ENCODE results near the gene NFATC2IP. TPM values are rescaled to one million over a fixed set of nuclear protein-coding genes. Genes with fewer than 3 reads are reported as not detected.
A peak's percentile ranks its signal among the peaks of the same experiment; 100 is the strongest.

NFATC2IP gene
- total RNA-seq, 4 donors from 2014 or later, result 17.4 to 36.6 (median 24.2) TPM

DNA sequence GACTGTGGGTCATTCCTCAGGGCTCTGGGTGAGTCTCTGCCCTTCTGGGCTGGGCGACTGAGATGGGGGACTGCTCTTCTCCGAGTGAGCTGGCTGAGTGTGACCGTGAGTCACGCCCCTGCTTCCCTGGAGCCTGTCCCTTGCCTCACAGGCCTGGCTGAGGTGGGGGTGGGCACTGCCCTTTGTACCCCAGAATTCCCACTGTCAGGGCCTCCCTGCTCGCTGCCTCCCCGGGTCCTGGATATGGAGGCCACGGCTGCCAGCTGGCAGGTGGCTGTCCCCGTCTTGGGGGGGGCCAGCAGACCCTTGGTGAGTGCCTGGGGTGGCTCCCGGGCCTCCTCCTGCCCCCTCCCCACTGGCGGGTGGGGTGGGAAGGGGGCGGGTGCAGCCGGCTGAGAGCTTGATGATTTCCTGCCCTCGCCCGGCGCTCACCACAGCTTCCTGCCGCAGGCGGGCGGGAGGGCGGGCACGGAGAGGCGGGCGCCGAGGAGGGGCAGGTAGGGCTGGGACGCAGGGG, 33.9 kb downstream of the NFATC2IP start, which contains the start of gene LAT:
Gene LAT, plus strand, starts transcription at position 434 of the 517 bp plus-strand sequence. CDS start 366 bp downstream, outside the sequence.
- H3K36me3 ChIP-seq, result peaks cover 17 to 99% (median 36%) of the 10 kb centered on the region in 3 donors
- H3K9me3 ChIP-seq, result peaks cover 0 to 19% (median 5%) of the 10 kb centered on the region in 3 donors
- H3K4me1 ChIP-seq, result peaks cover 0 to 7% (median 0%) of the 10 kb centered on the region in 3 donors
- WGBS, 2 donors, result 40% methylated on average over 1 to 2 of the region's 24 CpGs
- H3K27ac ChIP-seq, result peak within 1 kb of the TSS; percentile 28 to 68 (median 41)
- H3K4me3 ChIP-seq, result peak within 1 kb of the TSS; percentile 0 to 50 (median 36)
- no peaks in the 10 kb centered on the region for H3K27me3 ChIP-seq
- no peak for DNase-seq
- TF ChIP-seq, protein P1, sequence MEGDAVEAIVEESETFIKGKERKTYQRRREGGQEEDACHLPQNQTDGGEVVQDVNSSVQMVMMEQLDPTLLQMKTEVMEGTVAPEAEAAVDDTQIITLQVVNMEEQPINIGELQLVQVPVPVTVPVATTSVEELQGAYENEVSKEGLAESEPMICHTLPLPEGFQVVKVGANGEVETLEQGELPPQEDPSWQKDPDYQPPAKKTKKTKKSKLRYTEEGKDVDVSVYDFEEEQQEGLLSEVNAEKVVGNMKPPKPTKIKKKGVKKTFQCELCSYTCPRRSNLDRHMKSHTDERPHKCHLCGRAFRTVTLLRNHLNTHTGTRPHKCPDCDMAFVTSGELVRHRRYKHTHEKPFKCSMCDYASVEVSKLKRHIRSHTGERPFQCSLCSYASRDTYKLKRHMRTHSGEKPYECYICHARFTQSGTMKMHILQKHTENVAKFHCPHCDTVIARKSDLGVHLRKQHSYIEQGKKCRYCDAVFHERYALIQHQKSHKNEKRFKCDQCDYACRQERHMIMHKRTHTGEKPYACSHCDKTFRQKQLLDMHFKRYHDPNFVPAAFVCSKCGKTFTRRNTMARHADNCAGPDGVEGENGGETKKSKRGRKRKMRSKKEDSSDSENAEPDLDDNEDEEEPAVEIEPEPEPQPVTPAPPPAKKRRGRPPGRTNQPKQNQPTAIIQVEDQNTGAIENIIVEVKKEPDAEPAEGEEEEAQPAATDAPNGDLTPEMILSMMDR (IDR thresholded peaks at IDR 0.05), result no peak
- TF ChIP-seq POLR2A (IDR thresholded peaks at IDR 0.05), result no peak
- intact Hi-C loops (cut with DNase I), result no loop called here

DNA sequence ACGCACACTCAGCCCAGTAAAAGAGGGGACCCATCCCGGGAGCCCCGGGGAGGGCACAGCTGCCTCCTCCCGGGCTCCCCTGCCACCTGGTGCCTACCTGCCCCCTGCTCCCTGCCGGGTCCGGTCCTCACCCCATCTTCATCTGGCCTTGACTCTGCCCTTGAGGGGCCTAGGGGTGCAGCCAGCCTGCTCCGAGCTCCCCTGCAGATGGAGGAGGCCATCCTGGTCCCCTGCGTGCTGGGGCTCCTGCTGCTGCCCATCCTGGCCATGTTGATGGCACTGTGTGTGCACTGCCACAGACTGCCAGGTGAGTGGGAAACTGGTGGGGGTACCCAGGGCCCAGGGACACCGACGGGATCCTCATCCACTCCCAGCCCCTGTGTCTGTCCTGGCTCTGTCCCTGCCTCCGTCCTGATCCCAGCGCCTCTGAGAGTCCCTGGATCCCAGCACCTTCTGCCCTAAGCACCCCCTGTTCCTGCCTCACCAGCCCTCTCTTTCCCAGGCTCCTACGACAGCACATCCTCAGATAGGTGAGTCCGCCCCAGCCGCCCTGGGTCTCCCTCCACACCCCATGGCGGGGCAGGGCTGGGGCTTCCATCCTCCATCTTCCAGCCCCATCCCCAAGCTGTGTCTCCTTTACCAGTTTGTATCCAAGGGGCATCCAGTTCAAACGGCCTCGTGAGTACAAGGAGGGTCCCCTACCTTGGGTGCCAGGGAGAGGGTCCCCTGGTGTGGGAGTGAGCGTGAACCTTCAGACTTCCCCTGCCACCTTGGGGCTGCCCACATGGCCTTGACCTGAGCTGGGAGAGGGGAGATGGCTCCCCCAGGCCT, 34.7 kb downstream of the NFATC2IP start:
- peaks cover 0 to 19% (median 5%) of the 10 kb centered on the region in 3 donors for H3K9me3 ChIP-seq
- no peaks in the 10 kb centered on the region for H3K27me3 ChIP-seq
- TF ChIP-seq, protein P1 (IDR thresholded peaks at IDR 0.05), result no peak
- TF ChIP-seq POLR2A (IDR thresholded peaks at IDR 0.05), result no peak
- H3K4me3 ChIP-seq, result peak overlapping the region; percentile 0 to 50 (median 36)
- 76 to 83% methylated on average over 7 to 8 of the region's 19 CpGs for WGBS, 2 donors
- H3K4me1 ChIP-seq, result peaks cover 0 to 7% (median 0%) of the 10 kb centered on the region in 3 donors
- intact Hi-C loops (cut with DNase I), result no loop called here
- peak overlapping the region in 3 of 4 donors; percentile 18 to 68 (median 34) for H3K27ac ChIP-seq
- no peak for DNase-seq
- peaks cover 15 to 99% (median 34%) of the 10 kb centered on the region in 3 donors for H3K36me3 ChIP-seq

DNA sequence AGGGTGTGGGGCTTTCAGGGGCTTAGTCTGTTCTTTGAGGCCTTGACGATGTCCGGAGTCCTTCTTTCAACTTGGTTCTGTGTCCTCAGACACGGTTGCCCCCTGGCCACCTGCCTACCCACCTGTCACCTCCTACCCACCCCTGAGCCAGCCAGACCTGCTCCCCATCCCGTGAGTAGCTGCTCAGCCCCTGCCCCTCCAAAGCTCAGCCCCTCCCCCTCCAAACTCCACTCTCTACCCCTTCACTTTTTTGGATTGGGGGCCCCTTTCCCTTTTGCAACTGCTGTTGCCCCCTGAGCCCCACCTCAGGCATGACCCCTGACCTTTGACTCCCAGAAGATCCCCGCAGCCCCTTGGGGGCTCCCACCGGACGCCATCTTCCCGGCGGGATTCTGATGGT, 35.3 kb downstream of the NFATC2IP start:
- peaks cover 0 to 19% (median 5%) of the 10 kb centered on the region in 3 donors for H3K9me3 ChIP-seq
- no peak for DNase-seq
- intact Hi-C loops (cut with DNase I), result no loop called here
- 67 to 88% methylated on average over 5 to 8 of the region's 9 CpGs for WGBS, 2 donors
- peaks cover 12 to 97% (median 28%) of the 10 kb centered on the region in 3 donors for H3K36me3 ChIP-seq
- H3K4me3 ChIP-seq, result peak overlapping the region; percentile 0 to 50 (median 36)
- H3K4me1 ChIP-seq, result peaks cover 0 to 7% (median 0%) of the 10 kb centered on the region in 3 donors
- no peaks in the 10 kb centered on the region for H3K27me3 ChIP-seq
- TF ChIP-seq, protein P1 (IDR thresholded peaks at IDR 0.05), result no peak
- no peak for TF ChIP-seq POLR2A (IDR thresholded peaks at IDR 0.05)
- H3K27ac ChIP-seq, result peak overlapping the region in 3 of 4 donors; percentile 18 to 68 (median 34)

DNA sequence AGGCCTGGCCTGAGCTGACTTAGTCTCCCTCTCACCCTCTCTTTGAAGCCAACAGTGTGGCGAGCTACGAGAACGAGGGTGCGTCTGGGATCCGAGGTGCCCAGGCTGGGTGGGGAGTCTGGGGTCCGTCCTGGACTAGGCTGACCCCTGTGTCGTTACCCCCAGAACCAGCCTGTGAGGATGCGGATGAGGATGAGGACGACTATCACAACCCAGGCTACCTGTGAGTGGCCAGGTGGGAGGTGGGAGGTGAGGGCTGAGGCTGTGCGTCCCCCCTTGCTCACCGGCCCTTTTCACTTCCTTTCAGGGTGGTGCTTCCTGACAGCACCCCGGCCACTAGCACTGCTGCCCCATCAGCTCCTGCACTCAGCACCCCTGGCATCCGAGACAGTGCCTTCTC, 35.8 kb downstream of the NFATC2IP start:
- Histone ChIP-seq H3K4me1 (peaks cover 0 to 7% (median 0%) of the 10 kb centered on the region in 3 donors), H3K36me3 (peaks cover 12 to 92% (median 23%) of the 10 kb centered on the region in 3 donors), H3K4me3 (peak overlapping the region in 3 of 4 donors; percentile 31 to 50 (median 41)), H3K27me3 (no peaks in the 10 kb centered on the region), H3K27ac (peak overlapping the region in 2 of 4 donors; percentile 18 to 68), H3K9me3 (peaks cover 0 to 17% (median 5%) of the 10 kb centered on the region in 3 donors)
- intact Hi-C loops (cut with DNase I), result no loop called here
- no peak for DNase-seq
- TF ChIP-seq, protein P1 (IDR thresholded peaks at IDR 0.05), result no peak
- TF ChIP-seq POLR2A (IDR thresholded peaks at IDR 0.05), result no peak
- 88 to 100% methylated on average over 2 to 4 of the region's 13 CpGs for WGBS, 2 donors

Measured in esophagus squamous epithelium (tissue), 5 donors.